Gastroesophageal sphincter (tissue), 3 donors: Measurements from ENCODE around the gene ICOS.

Source experiments
- POLR2A ChIP-seq, 2 donors: fragments of 450-650 bp; IDR thresholded peaks; one replicate each; pipeline ENCODE4 v1.6.1; 2017; ENCODE audit warnings: antibody characterized with exemption in 2 of 2, mild to moderate bottlenecking in 2 of 2, moderate library complexity in 1 of 2
- POLR2AphosphoS5 ChIP-seq: sonication (generic); formaldehyde crosslinking; IDR thresholded peaks from one replicate; pipeline ENCODE4 v1.6.1; 2017; ENCODE audit warnings: antibody characterized with exemption
- TF ChIP-seq, protein P1 (sequence below), 4 experiments: fragments of 200-600 bp in 2 of 4; fragments of 450-650 bp in 2 of 4; sonication (generic) in 1 of 4; IDR thresholded peaks; one replicate each; pipeline ENCODE4 v1.5.1; 2017 to 2019; ENCODE audit warnings: antibody characterized with exemption in 4 of 4, mild to moderate bottlenecking in 2 of 4, moderate library complexity in 2 of 4

DNA sequence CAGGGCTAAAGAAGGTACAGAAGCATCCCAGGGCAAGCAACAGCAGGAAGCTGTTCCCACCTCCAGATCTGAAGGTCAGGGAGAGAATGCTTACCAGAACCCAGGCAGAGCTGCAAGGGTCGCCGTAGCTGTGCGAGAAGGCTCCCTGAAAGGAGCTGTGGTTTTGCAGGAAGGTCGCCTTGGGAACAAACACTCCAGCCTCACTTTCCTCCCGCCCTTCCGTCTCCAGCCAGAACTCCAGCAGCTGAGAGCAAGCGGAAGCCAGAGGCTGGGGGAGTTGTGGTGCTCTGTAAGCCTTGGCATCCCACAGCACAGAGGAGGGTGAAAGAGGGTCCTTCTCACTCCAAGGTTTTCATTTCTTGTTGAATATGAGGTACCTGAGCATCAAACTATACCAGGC, 18.3 kb upstream of the ICOS start:
- no peak for TF ChIP-seq POLR2AphosphoS5
- TF ChIP-seq, protein P1, sequence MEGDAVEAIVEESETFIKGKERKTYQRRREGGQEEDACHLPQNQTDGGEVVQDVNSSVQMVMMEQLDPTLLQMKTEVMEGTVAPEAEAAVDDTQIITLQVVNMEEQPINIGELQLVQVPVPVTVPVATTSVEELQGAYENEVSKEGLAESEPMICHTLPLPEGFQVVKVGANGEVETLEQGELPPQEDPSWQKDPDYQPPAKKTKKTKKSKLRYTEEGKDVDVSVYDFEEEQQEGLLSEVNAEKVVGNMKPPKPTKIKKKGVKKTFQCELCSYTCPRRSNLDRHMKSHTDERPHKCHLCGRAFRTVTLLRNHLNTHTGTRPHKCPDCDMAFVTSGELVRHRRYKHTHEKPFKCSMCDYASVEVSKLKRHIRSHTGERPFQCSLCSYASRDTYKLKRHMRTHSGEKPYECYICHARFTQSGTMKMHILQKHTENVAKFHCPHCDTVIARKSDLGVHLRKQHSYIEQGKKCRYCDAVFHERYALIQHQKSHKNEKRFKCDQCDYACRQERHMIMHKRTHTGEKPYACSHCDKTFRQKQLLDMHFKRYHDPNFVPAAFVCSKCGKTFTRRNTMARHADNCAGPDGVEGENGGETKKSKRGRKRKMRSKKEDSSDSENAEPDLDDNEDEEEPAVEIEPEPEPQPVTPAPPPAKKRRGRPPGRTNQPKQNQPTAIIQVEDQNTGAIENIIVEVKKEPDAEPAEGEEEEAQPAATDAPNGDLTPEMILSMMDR (IDR thresholded peaks at IDR 0.05), result no peak
- TF ChIP-seq POLR2A (IDR thresholded peaks at IDR 0.05), result no peak
